ENCODE data around the gene ARHGAP28.

Gene ARHGAP28

GRCh38 chr18:6729247-6730091 lies at the start of gene ARHGAP28:
ARHGAP28 (plus strand) TSS chr18:6729716; CDS start chr18:6729822, 106 bp downstream.
- DNase-seq: peak; percentile 74

- no peak for DNase-seq
Observed at GRCh38 chr18:6681331-6681875, 48.1 kb upstream of the ARHGAP28 start.

- DNase-seq: no peak
Observed at GRCh38 chr18:6682437-6683111, 46.9 kb upstream of the ARHGAP28 start.

- no peak for DNase-seq
Observed at GRCh38 chr18:6683112-6683876, 46.2 kb upstream of the ARHGAP28 start.

- no peak for DNase-seq
Observed at GRCh38 chr18:6687676-6688075, 41.8 kb upstream of the ARHGAP28 start.

GRCh38 chr18:6708890-6709289 lies 20.6 kb upstream of the ARHGAP28 start:
- DNase-seq: no peak

- DNase-seq: no peak
Observed at GRCh38 chr18:6711467-6711866, 18.0 kb upstream of the ARHGAP28 start.

GRCh38 chr18:6712401-6712800 lies 17.1 kb upstream of the ARHGAP28 start:
- DNase-seq: no peak

- DNase-seq: no peak
Observed at GRCh38 chr18:6714010-6714409, 15.5 kb upstream of the ARHGAP28 start.

GRCh38 chr18:6718267-6718666 lies 11.2 kb upstream of the ARHGAP28 start:
- DNase-seq: no peak

GRCh38 chr18:6719098-6719846 lies 10.2 kb upstream of the ARHGAP28 start:
- DNase-seq: no peak

- DNase-seq: no peak
Observed at GRCh38 chr18:6719910-6720683, 9.4 kb upstream of the ARHGAP28 start.

GRCh38 chr18:6721755-6722154 lies 7.8 kb upstream of the ARHGAP28 start:
- DNase-seq: no peak

GRCh38 chr18:6722690-6723089 lies 6.8 kb upstream of the ARHGAP28 start:
- DNase-seq: no peak

- no peak for DNase-seq
Observed at GRCh38 chr18:6724331-6724730, 5.2 kb upstream of the ARHGAP28 start.

- no peak for DNase-seq
Observed at GRCh38 chr18:6728331-6728730, 1.2 kb upstream of the ARHGAP28 start.

- no peak for DNase-seq
Observed at GRCh38 chr18:6728809-6729246, 688 bp upstream of the ARHGAP28 start.

GRCh38 chr18:6730416-6731221 lies 1.1 kb downstream of the ARHGAP28 start:
- DNase-seq: no peak

GRCh38 chr18:6731222-6731596 lies 1.7 kb downstream of the ARHGAP28 start:
- DNase-seq: no peak

- DNase-seq: no peak
Observed at GRCh38 chr18:6732952-6733351, 3.4 kb downstream of the ARHGAP28 start.

GRCh38 chr18:6733758-6734157 lies 4.2 kb downstream of the ARHGAP28 start:
- no peak for DNase-seq
